ENCODE results near the gene NUDCD3. TPM values are rescaled to one million over a fixed set of nuclear protein-coding genes. Genes with fewer than 3 reads are reported as not detected.

The NUDCD3 gene
- total RNA-seq, 2 donors from 2014 or later = 20.4 to 20.8 TPM

DNA sequence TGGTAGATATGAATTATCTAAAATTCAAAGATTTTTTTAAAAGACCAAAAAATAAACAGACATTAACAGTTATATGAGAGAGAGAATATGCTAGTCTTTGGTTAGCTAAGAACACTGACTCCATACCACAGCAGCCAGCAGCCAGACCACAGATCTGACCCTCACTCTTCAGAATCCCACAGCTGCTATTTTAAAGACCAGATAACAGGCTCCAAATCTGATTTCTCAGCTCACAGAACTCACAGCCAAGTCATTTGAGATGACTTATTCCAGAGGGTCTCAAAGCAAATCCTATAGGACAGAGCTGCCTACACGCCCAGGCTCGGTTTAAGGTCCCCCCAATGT is 20.4 kb downstream of the NUDCD3 start:
- ATAC-seq = no peak
- no peak for DNase-seq
- 96 to 100% methylated on average over 2 of the region's 2 CpGs for WGBS, 2 donors
- TF ChIP-seq, protein P1, sequence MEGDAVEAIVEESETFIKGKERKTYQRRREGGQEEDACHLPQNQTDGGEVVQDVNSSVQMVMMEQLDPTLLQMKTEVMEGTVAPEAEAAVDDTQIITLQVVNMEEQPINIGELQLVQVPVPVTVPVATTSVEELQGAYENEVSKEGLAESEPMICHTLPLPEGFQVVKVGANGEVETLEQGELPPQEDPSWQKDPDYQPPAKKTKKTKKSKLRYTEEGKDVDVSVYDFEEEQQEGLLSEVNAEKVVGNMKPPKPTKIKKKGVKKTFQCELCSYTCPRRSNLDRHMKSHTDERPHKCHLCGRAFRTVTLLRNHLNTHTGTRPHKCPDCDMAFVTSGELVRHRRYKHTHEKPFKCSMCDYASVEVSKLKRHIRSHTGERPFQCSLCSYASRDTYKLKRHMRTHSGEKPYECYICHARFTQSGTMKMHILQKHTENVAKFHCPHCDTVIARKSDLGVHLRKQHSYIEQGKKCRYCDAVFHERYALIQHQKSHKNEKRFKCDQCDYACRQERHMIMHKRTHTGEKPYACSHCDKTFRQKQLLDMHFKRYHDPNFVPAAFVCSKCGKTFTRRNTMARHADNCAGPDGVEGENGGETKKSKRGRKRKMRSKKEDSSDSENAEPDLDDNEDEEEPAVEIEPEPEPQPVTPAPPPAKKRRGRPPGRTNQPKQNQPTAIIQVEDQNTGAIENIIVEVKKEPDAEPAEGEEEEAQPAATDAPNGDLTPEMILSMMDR (IDR thresholded peaks at IDR 0.05) = no peak
- TF ChIP-seq POLR2A (IDR thresholded peaks at IDR 0.05) = no peak
- Histone ChIP-seq H3K27me3 (no peaks in the 10 kb centered on the region), H3K9me3 (no peaks in the 10 kb centered on the region), H3K4me1 (peaks cover 24% of the 10 kb centered on the region), H3K36me3 (replicated peaks in 1 of 2; ENCODE audit: insufficient read depth in 1 of 2, low read depth in 2 of 2) (no peaks in the 10 kb centered on the region), H3K27ac (no peak overlapping the region), H3K4me3 (no peak overlapping the region)
- intact Hi-C loops (cut with DNase I) = loop anchor here (10.0 kb wide), 1 partner anchor 225 kb away; no protein-coding TSS in a partner anchor

DNA sequence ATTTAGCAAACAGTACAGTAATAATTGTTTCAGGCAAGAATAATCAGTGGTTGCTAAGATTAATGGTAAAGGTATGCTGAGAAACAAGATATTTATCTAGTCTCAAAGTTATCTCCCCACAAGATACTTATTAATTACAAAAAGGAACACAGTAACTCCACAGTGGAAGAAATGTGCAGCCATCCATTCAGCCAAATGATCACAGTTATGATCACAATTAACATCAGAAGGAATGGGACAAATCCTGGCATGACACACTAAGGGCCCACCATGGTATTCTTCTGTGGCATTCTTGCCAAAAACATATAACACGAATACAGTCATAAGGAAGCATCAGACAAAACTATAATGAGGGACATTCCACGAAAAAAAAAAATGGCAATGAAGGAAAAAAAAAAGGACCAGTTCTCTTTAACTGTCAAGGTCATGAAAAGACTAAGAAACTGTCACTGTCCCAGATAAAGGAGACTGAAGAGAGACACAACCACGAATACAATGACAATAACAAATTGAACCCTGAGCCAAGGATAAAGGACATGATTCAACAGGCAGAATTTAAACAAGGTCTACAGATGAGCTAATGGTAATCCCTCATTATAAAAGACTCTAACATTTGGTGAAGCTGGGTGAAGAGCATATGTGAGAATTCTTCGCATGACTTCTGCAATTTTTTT is 20.9 kb downstream of the NUDCD3 start:
- intact Hi-C loops (cut with DNase I) = loop anchor here (10.0 kb wide), 1 partner anchor 225 kb away; no protein-coding TSS in a partner anchor
- no peaks in the 10 kb centered on the region for H3K36me3 ChIP-seq (replicated peaks in 1 of 2; ENCODE audit: insufficient read depth in 1 of 2, low read depth in 2 of 2)
- H3K27ac ChIP-seq = no peak overlapping the region
- H3K4me1 ChIP-seq = peaks cover 24% of the 10 kb centered on the region
- no peak overlapping the region for H3K4me3 ChIP-seq
- WGBS, 2 donors = 46 to 49% methylated on average over 4 of the region's 4 CpGs
- DNase-seq (no peak), ATAC-seq (no peak)
- TF ChIP-seq POLR2A (IDR thresholded peaks at IDR 0.05) = no peak
- TF ChIP-seq, protein P1 (IDR thresholded peaks at IDR 0.05) = no peak
- no peaks in the 10 kb centered on the region for H3K27me3 ChIP-seq
- no peaks in the 10 kb centered on the region for H3K9me3 ChIP-seq

DNA sequence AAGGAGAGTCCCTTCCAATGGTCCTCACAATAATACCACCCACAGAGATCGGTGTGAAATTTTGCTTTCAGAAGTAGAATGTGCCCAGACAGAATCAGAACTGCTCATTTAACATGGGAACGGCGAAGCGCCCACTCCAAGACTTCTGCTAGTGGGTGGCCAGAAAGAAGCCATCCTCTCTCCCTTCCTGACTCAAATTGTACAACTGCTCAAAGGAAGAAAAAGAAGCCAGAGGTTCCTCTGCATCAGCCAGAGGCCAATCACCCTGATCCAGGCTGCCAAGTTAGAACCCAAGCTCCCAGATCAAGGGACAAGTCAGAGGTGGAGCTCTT is 23.3 kb downstream of the NUDCD3 start:
- Histone ChIP-seq H3K27me3 (no peaks in the 10 kb centered on the region), H3K4me3 (no peak overlapping the region), H3K27ac (no peak overlapping the region), H3K36me3 (replicated peaks in 1 of 2; ENCODE audit: insufficient read depth in 1 of 2, low read depth in 2 of 2) (no peaks in the 10 kb centered on the region), H3K9me3 (no peaks in the 10 kb centered on the region), H3K4me1 (peaks cover 24% of the 10 kb centered on the region)
- DNase-seq (no peak), ATAC-seq (no peak)
- 95 to 99% methylated on average over 4 of the region's 4 CpGs for WGBS, 2 donors
- TF ChIP-seq POLR2A (IDR thresholded peaks at IDR 0.05) = no peak
- TF ChIP-seq, protein P1 (IDR thresholded peaks at IDR 0.05) = no peak
- intact Hi-C loops (cut with DNase I) = no loop called here

DNA sequence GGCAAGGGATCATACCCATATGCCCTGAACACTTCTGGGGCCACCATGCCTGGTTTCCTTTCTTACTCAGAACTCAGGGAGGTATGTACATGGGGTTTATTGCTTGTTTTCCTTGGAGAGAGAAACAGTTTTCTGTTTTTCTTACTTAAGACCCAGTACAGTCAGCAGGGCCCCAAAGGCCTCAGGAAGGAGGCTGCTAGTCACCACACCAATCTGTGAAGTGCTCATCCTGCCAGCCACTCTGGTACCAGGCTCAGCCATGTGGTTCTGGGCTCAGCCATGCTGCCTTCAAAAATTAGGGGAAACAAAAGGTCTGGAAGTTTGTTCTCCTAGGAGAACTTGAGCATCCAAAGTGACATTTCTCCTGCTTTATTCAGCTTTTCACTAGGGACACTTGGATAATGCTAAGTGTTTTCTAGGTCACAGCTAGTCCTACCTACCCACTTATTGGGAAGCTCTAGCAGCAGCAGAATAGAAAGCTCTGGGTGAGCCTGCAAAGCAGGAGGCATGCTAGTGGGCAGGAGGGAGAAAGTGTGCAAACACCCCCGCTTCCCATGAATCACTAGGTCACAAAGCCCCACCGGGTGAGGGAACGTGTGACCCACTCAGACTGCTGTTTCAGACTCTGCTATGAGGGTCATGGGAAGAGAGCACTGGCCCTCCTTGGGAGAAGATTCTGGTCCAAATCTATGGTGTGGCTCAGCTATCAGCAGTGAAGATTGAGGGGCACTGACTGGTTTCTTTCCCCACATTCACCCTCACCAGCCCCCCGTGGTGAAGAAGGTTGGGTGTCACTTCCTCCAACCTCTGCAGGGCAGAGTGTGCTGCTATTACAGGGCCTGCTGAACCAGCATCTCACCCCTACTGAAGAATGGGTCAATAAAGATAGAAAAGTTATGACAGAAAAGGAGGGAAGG is 23.9 kb downstream of the NUDCD3 start:
- TF ChIP-seq POLR2A (IDR thresholded peaks at IDR 0.05) = no peak
- TF ChIP-seq, protein P1 (IDR thresholded peaks at IDR 0.05) = no peak
- intact Hi-C loops (cut with DNase I) = no loop called here
- ATAC-seq = no peak

More for the DNA sequence above, 23.9 kb downstream of the NUDCD3 start:
- H3K4me1 ChIP-seq = peaks cover 24% of the 10 kb centered on the region
- no peak for DNase-seq
- WGBS, 2 donors = 80 to 88% methylated on average over 4 of the region's 4 CpGs
- no peaks in the 10 kb centered on the region for H3K36me3 ChIP-seq (replicated peaks in 1 of 2; ENCODE audit: insufficient read depth in 1 of 2, low read depth in 2 of 2)
- H3K27me3 ChIP-seq = no peaks in the 10 kb centered on the region
- no peaks in the 10 kb centered on the region for H3K9me3 ChIP-seq
- no peak overlapping the region for H3K27ac ChIP-seq
- no peak overlapping the region for H3K4me3 ChIP-seq
